Astrocyte (in vitro differentiated cells and primary cell): ENCODE results near the gene ADAM19. TPM values are rescaled to one million over a fixed set of nuclear protein-coding genes. Genes with fewer than 3 reads are reported as not detected.
A peak's percentile ranks its signal among the peaks of the same experiment; 100 is the strongest.

Source experiments
- DNase-seq: peaks from one replicate; pipeline ENCODE4 v3.0.0-alpha.2; 2010; ENCODE audit warnings: low read depth
- FAIRE-seq: peaks from 2 replicates; lab custom pipeline; 2011; peaks lifted over from hg19 to GRCh38; lab: Jason Lieb, UNC
- H2AFZ ChIP-seq: 2 replicates; pipeline ENCODE4 v1.6.0; 2012; ENCODE audit warnings: low read depth, low read length, inconsistent platforms
- H3K27ac ChIP-seq: 2 replicates; pipeline ENCODE4 v1.5.1; 2011; ENCODE audit warnings: low read depth, low read length, inconsistent platforms
- H3K27me3 ChIP-seq: 2 replicates; pipeline ENCODE4 v1.6.0; 2011; ENCODE audit warnings: low read length, inconsistent platforms; ENCODE audit not compliant: insufficient read depth
- H3K36me3 ChIP-seq: 2 replicates; pipeline ENCODE4 v1.5.1; 2011; ENCODE audit warnings: low read length, inconsistent platforms; ENCODE audit not compliant: insufficient read depth
- H3K4me1 ChIP-seq: 2 replicates; pipeline ENCODE4 v1.5.1; 2011; ENCODE audit warnings: low read length, inconsistent platforms; ENCODE audit not compliant: insufficient read depth
- H3K4me2 ChIP-seq: 2 replicates; pipeline ENCODE4 v1.6.0; 2012; ENCODE audit warnings: low read length, inconsistent platforms
- H3K4me3 ChIP-seq: 2 replicates; pipeline ENCODE4 v1.5.1; 2011; ENCODE audit warnings: low read depth, mild to moderate bottlenecking, low read length, inconsistent platforms; ENCODE audit not compliant: insufficient read depth
- H3K79me2 ChIP-seq: 2 replicates; pipeline ENCODE4 v1.6.0; 2012; ENCODE audit warnings: mild to moderate bottlenecking, low read length, inconsistent platforms; ENCODE audit not compliant: insufficient read depth
- H3K9ac ChIP-seq: 2 replicates; pipeline ENCODE4 v1.6.0; 2012; ENCODE audit warnings: mild to moderate bottlenecking, low read length, inconsistent platforms
- H3K9me3 ChIP-seq: 2 replicates; pipeline ENCODE4 v1.5.1; 2012; ENCODE audit warnings: low read depth, mild to moderate bottlenecking, low read length, inconsistent platforms; ENCODE audit not compliant: insufficient read depth
- H4K20me1 ChIP-seq: 2 replicates; pipeline ENCODE4 v1.6.0; 2012; ENCODE audit warnings: low read length, inconsistent platforms; ENCODE audit not compliant: insufficient read depth
- H3K27ac Mint-ChIP-seq: one replicate; pipeline ENCODE4 v1.8.0; 2021; ENCODE audit warnings: mild to moderate bottlenecking, mixed read lengths; ENCODE audit not compliant: unreplicated experiment
- H3K27me3 Mint-ChIP-seq: one replicate; pipeline ENCODE4 v1.8.0; 2021; ENCODE audit warnings: low read depth, mixed read lengths; ENCODE audit not compliant: unreplicated experiment
- H3K36me3 Mint-ChIP-seq: one replicate; pipeline ENCODE4 v1.8.0; 2021; ENCODE audit warnings: low read depth, mixed read lengths; ENCODE audit not compliant: unreplicated experiment
- H3K4me1 Mint-ChIP-seq: one replicate; pipeline ENCODE4 v1.8.0; 2021; ENCODE audit warnings: low read depth, mixed read lengths; ENCODE audit not compliant: unreplicated experiment
- H3K4me3 Mint-ChIP-seq: one replicate; pipeline ENCODE4 v1.8.0; 2021; ENCODE audit warnings: mild to moderate bottlenecking, moderate library complexity, mixed read lengths; ENCODE audit not compliant: unreplicated experiment
- H3K9me3 Mint-ChIP-seq: one replicate; pipeline ENCODE4 v1.8.0; 2021; ENCODE audit warnings: mild to moderate bottlenecking, mixed read lengths; ENCODE audit not compliant: unreplicated experiment
- CTCF ChIP-seq: IDR thresholded peaks from 2 replicates; pipeline ENCODE4 v1.5.1; 2011; ENCODE audit warnings: low read depth, mild to moderate bottlenecking, inconsistent platforms, low read length, moderate library complexity; ENCODE audit not compliant: insufficient read depth
- EZH2 ChIP-seq: IDR thresholded peaks from 2 replicates; pipeline ENCODE4 v1.6.1; 2012; ENCODE audit warnings: mild to moderate bottlenecking, low read length, inconsistent platforms; ENCODE audit not compliant: insufficient read depth
- total RNA-seq: library from RNA; stranded (reverse); gene quantifications from 2 replicates; pipeline ENCODE4 v1.2.1, GENCODE V29; 2021

The ADAM19 gene
- total RNA-seq, 1 donor from 2014 or later, result 316 TPM

GRCh38 chr5:157566902-157567489 lies 8.6 kb downstream of the ADAM19 start:
- peaks cover 60% of the 10 kb centered on the region for H3K4me1 ChIP-seq
- peaks cover 52% of the 10 kb centered on the region for H3K36me3 Mint-ChIP-seq
- H3K4me2 ChIP-seq, result no peak overlapping the region
- H2AFZ ChIP-seq, result no peak overlapping the region
- H4K20me1 ChIP-seq, result peaks cover 61% of the 10 kb centered on the region
- no peak overlapping the region for H3K9ac ChIP-seq
- no peaks in the 10 kb centered on the region for H3K9me3 ChIP-seq
- peak; percentile 29 for FAIRE-seq
- H3K4me3 Mint-ChIP-seq, result no peak overlapping the region
- no peak for TF ChIP-seq EZH2
- TF ChIP-seq CTCF, result no peak
- no peak for DNase-seq
- H3K27me3 Mint-ChIP-seq, result no peaks in the 10 kb centered on the region
- no peak overlapping the region for H3K4me3 ChIP-seq
- H3K9me3 Mint-ChIP-seq, result no peaks in the 10 kb centered on the region
- no peak overlapping the region for H3K27ac ChIP-seq
- peaks cover 96% of the 10 kb centered on the region for H3K79me2 ChIP-seq
- no peaks in the 10 kb centered on the region for H3K27me3 ChIP-seq
- H3K27ac Mint-ChIP-seq, result no peak overlapping the region
- peaks cover 43% of the 10 kb centered on the region for H3K4me1 Mint-ChIP-seq
- peaks cover 72% of the 10 kb centered on the region for H3K36me3 ChIP-seq

- peak overlapping the region; percentile 53 for H3K4me2 ChIP-seq
- H3K27ac ChIP-seq, result peak overlapping the region; percentile 84
- DNase-seq (no peak), FAIRE-seq (no peak)
- H4K20me1 ChIP-seq, result peaks cover 72% of the 10 kb centered on the region
- H3K9me3 Mint-ChIP-seq, result no peaks in the 10 kb centered on the region
- no peak overlapping the region for H3K4me3 ChIP-seq
- H3K36me3 ChIP-seq, result peaks cover 67% of the 10 kb centered on the region
- no peaks in the 10 kb centered on the region for H3K9me3 ChIP-seq
- H3K4me3 Mint-ChIP-seq, result no peak overlapping the region
- H3K27me3 Mint-ChIP-seq, result no peaks in the 10 kb centered on the region
- peaks cover 59% of the 10 kb centered on the region for H3K4me1 ChIP-seq
- TF ChIP-seq CTCF, result peak; percentile 17
- no peak for TF ChIP-seq EZH2
- peaks cover 55% of the 10 kb centered on the region for H3K36me3 Mint-ChIP-seq
- no peaks in the 10 kb centered on the region for H3K27me3 ChIP-seq
- H3K79me2 ChIP-seq, result peaks cover 94% of the 10 kb centered on the region
- no peak overlapping the region for H3K27ac Mint-ChIP-seq
- H3K9ac ChIP-seq, result peak overlapping the region; percentile 65
- peaks cover 38% of the 10 kb centered on the region for H3K4me1 Mint-ChIP-seq
- no peak overlapping the region for H2AFZ ChIP-seq
Measured at GRCh38 chr5:157563929-157564716, 11.5 kb downstream of the ADAM19 start.
